CD4-positive, alpha-beta T cell treated with Interleukin-6 for 4 hours (primary cell): ENCODE data around the gene CLIC4.
"Not testable (repeated sequence)": the region's sequence is repeated elsewhere in the genome, so short reads cannot be mapped to it uniquely, and the experiment has no call there.

Source experiments
- DNase-seq: peaks from one replicate; pipeline ENCODE4 v3.0.0-alpha.2; 2020; ENCODE audit warnings: mixed read lengths

Gene CLIC4

DNA sequence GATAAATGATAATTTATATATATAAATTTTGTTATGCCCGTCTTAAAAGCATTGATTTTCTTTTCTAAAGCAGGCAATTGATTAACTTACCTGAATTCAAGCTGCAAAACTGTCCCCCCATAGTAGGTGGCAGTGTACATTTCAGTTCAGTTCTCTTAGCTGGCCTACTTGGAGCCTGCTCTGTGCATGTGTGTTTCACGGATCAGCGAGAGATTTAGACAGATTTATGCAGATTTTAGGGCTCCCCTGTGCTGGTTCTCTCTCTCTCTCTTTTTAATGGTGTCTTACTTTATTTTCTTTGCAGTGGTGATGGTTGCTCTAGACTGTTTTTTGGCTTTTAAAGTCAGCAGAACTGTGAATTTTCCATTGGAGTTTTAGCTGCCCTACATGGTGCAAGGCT lies 30.7 kb downstream of the CLIC4 start:
- DNase-seq: no peak

- DNase-seq: no peak
Measured at GRCh38 chr1:24776821-24777220, 31.6 kb downstream of the CLIC4 start.

GRCh38 chr1:24778141-24778540 lies 32.9 kb downstream of the CLIC4 start:
- no peak for DNase-seq

DNA sequence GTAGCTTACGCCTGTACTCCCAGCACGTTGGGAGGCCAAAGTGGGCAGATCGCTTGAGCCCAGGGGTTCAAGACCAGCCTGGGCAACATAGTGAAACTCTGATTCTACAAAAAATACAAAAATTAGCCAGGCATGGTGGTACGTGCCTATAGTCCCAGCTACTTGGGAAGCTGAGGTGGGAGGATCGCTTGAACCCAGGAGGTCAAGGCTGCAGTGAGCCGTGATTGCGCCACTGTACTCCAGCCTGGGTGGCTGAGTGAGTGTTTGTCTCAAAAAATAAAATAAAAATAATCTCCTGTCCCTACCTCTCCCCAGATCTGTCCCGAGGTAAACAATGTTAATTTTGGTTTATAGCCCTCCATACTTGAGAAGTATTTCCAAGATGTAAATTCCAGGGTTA lies 34.0 kb downstream of the CLIC4 start:
- DNase-seq: not testable (repeated sequence)

GRCh38 chr1:24779689-24780464 lies 34.6 kb downstream of the CLIC4 start:
- DNase-seq: no peak

GRCh38 chr1:24780626-24781025 lies 35.4 kb downstream of the CLIC4 start:
- not testable (repeated sequence) for DNase-seq

GRCh38 chr1:24782689-24783088 lies 37.4 kb downstream of the CLIC4 start:
- DNase-seq: no peak

GRCh38 chr1:24783713-24784112 lies 38.5 kb downstream of the CLIC4 start:
- no peak for DNase-seq

- no peak for DNase-seq
Measured at GRCh38 chr1:24786191-24786590, 40.9 kb downstream of the CLIC4 start.

DNA sequence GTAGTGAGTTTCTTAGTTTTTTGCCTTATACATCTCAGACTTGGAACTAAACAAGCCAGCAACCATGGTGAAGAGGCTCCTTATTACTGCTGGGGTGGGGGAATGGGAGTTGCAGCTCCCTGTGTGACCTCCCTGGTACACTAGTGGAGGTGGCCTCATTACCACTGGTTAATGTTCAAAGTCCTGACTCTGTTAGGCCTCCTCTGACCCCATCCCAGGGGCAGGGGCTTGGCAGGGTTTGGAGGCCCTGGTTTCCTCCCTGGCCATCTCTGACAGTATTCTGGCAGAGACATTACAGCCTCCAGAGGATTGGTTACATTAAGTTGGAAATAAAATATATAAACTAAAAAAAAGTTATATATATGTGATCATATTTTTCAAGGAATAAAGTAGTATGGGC lies 45.2 kb downstream of the CLIC4 start:
- DNase-seq: no peak

DNA sequence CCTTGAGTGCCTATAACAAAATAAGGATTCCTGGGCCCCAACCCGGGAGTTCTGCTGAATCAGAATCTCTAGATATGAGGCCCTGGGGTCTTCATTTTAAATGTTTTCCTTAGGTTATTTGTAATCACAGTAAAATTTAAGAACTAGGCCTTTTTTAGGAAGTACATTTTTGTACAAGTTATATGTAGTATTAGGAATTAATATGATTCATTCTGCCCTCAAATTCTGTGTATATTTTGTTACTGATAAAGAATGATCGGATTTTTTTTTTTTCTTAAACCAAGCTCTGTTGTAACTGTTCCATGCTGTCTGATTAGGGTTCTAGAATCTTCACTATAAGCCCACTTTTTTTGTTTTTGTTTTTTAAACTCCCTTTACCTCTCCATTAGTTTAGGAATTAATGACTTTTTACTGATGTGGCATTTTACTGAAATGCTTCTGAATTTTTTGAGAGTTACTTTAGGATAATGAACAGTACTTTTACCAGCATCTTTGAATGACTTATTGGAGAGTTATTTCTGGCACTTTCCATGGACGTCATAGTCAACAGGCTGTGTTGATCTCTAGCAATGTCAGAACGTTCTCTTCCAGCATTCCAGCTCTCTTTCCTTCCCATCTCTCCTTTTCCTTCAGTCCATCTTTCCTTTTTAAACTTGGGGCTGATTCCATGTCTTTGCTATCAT lies 48.3 kb downstream of the CLIC4 start:
- DNase-seq: no peak

- DNase-seq: not testable (repeated sequence)
Measured at GRCh38 chr1:24794130-24794502, 48.9 kb downstream of the CLIC4 start.

DNA sequence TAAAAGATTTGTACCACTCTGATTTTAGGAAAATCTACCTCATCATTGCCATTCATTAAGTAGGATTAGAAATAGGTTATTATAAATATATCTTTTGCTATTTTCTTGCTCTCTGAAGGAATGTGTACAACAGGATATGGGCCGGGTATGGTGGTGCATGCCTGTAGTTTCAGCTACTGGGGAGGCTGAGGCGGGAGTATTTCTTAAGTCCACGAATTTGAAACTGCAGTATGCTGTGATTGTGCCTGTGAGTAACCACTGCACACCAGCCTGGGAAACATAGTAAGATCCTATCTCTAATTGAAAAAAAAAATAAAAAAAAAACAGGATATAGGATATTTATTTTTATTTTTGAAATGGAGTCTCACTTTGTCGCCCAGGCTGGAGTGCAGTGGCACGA lies 50.0 kb downstream of the CLIC4 start:
- no peak for DNase-seq

DNA sequence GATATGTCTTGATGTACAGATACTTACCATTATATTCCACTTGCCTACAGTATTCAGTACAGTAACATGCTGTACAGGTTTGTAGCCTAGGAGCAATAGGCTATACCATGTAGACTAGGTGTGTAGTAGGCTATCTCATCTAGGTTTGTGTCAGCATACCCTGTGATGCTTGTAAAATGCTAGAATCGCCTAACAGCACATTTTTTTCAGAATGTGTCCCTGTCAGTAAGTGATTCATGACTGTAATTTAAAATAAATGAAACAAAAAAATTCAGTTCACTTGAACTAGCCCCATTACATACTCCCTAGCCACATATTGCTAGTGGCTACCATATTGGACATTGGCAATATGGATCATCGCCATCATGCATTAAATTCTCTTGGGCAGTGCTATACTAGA lies 51.3 kb downstream of the CLIC4 start:
- DNase-seq: no peak

GRCh38 chr1:24799242-24799641 lies 54.0 kb downstream of the CLIC4 start:
- DNase-seq: not testable (repeated sequence)

GRCh38 chr1:24801176-24801575 lies 55.9 kb downstream of the CLIC4 start:
- no peak for DNase-seq

DNA sequence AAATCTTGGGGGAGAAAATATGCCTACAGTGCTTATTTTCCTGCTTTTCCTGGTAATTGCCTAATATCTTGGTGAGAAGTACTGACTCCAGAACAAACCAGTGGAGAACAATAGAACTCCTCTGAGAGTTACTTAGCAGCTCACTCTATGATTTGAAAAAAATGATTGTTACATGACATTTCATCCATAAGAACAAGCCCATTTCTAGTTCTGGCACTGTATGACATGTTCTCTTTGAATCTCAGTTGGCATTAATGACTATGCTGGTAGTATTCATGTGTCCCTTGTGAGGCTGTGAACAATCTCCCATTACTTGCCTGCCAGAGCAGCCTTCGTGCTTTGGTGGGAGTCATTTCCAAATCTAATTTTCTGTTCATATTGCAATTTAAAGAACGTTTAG lies 58.0 kb downstream of the CLIC4 start:
- no peak for DNase-seq

- no peak for DNase-seq
Measured at GRCh38 chr1:24803987-24804530, 58.8 kb downstream of the CLIC4 start.

DNA sequence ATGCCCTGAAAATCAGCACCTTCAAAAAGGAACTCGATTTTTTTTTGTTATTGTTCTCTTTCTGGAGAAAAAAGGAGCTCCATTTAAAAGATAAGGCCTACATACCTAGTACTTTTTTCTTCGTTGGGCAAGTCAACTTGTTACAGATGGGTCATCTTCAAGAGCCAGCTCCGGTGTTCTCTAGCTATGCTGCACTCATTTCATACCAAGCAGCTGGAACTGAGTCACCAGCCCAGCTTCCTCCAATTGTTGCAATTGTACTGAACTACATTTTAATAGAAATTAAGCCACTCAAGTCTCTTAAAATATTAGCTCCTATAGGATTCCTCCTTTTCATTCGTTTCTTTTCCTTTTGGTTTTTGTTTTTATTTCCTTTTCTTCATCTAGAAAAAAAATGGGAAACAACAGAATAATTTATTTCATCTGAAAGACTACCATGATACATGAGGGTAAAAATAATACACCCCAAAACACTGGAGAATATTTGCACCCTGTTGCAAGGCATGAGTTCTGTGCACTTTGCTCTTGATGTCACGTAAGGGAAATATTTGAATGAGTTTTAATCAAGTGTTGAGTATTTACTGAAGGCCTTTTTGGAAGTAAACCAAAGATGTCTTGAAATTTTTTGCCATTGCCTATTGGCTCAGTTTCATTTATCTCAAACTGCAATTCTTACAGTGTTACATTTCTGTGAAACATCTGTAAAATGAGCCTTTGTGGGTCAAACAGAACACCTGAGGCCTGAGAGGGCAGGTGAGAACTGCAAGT lies 60.5 kb downstream of the CLIC4 start:
- no peak for DNase-seq

DNA sequence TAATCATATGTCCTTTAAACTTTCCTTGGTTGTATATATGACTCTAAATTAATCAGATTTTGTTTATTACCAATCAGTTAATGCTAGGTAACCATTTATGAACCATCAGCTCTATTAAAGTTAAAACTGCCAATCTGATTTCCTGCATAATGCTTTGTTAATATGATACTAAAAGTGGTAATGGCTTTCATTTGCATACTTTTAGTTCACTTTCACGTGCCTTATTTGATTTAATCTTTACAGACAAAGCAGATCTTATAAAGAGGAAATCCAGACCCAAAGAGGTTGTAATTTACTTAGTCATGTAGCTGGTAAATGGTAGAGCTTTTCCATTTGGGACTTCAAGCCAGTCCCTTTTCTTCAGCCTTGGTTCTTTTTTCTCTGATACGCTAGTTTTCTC lies 61.3 kb downstream of the CLIC4 start:
- no peak for DNase-seq

DNA sequence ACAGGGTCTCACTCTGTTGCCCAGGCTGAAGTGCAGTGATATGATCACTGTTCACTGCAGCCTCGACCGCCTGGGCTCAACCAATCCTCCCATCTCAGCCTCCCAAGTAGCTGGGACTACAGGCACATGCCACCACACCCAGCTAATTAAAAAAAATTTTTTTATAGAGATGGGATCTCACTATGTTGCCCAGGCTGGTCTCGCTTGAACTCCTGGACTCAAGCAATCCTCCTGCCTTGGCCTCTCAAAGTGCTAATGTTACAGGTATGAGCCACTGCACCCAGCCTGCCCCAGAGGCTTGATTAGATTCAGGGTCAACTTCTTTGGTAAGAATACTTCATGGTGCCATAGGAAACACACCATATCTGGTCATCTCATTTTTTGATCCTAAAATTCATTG lies 66.2 kb downstream of the CLIC4 start:
- DNase-seq: not testable (repeated sequence)

GRCh38 chr1:24820221-24820620 lies 75.0 kb downstream of the CLIC4 start:
- DNase-seq: not testable (repeated sequence)

DNA sequence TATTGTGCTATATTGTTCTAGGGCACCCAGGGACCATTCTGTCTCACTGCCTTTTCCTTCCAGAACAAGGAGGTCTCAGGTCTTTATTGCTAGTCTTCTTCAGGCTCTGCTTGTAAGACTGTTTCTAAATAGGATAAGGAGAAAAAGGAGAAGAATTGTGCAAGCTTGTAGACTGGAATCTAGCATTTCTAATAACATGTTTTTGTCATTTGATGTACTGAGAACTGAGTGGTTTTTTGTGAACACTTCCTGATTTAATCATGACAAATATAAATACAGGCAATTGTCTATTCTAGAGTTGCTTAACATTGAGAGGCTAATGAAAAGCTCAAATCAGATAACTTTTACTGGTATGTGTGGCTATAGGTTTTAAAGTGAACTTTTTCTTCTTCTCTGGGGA lies 77.6 kb downstream of the CLIC4 start:
- no peak for DNase-seq

- not testable (repeated sequence) for DNase-seq
Measured at GRCh38 chr1:24823486-24823885, 78.2 kb downstream of the CLIC4 start.
